Bone marrow (tissue), 2 donors: ENCODE results near the gene NOP53.
"Not testable (repeated sequence)": the region's sequence is repeated elsewhere in the genome, so short reads cannot be mapped to it uniquely, and the experiment has no call there.

Experiments used
- DNase-seq, 2 donors: peaks; one replicate each; lab custom pipeline; 2025; lab: John Stamatoyannopoulos, UW

NOP53 gene

GRCh38 chr19:47745010-47745901 is at the start of gene NOP53:
TSS of gene NOP53 (plus strand) at chr19:47745546. CDS start at chr19:47745560, 14 bp downstream.
- DNase-seq, result peak; percentile 95

- DNase-seq, result no peak
These were observed 48.7 kb upstream of the NOP53 start for GRCh38 chr19:47696635-47697034.

- DNase-seq, result peak; percentile 29 to 64
These were observed 47.3 kb upstream of the NOP53 start for GRCh38 chr19:47697863-47698609.

- no peak for DNase-seq
These were observed 46.6 kb upstream of the NOP53 start for GRCh38 chr19:47698631-47699359.

- peak; percentile 3 to 18 for DNase-seq
These were observed 45.9 kb upstream of the NOP53 start for GRCh38 chr19:47699360-47699917.

GRCh38 chr19:47700934-47701716 is 44.2 kb upstream of the NOP53 start:
- DNase-seq, result no peak

- no peak for DNase-seq
These were observed 43.4 kb upstream of the NOP53 start for GRCh38 chr19:47701717-47702552.

GRCh38 chr19:47702671-47703070 is 42.7 kb upstream of the NOP53 start:
- DNase-seq, result no peak

- DNase-seq, result no peak
These were observed 42.0 kb upstream of the NOP53 start for GRCh38 chr19:47703301-47703700.

GRCh38 chr19:47704024-47704423 is 41.3 kb upstream of the NOP53 start:
- no peak for DNase-seq

- DNase-seq, result no peak
These were observed 40.7 kb upstream of the NOP53 start for GRCh38 chr19:47704656-47705055.

GRCh38 chr19:47707135-47707925 is 38.0 kb upstream of the NOP53 start:
- peak; percentile 31 to 33 for DNase-seq

GRCh38 chr19:47711652-47712242 is 33.6 kb upstream of the NOP53 start:
- no peak for DNase-seq

- peak; percentile 13 to 51 for DNase-seq
These were observed 32.0 kb upstream of the NOP53 start, which contains the start of gene EHD2 for GRCh38 chr19:47713046-47714021. TSS of gene EHD2 (plus strand) at chr19:47713422. CDS start at chr19:47716613, 3,191 bp downstream.

- DNase-seq, result no peak
These were observed 31.0 kb upstream of the NOP53 start for GRCh38 chr19:47714339-47714738.

GRCh38 chr19:47714855-47715254 is 30.5 kb upstream of the NOP53 start:
- DNase-seq, result not testable (repeated sequence)

- DNase-seq, result no peak
These were observed 28.9 kb upstream of the NOP53 start for GRCh38 chr19:47716270-47716937.
